ENCODE results near the gene TOP1. TPM values are rescaled to one million over a fixed set of nuclear protein-coding genes. Genes with fewer than 3 reads are reported as not detected.
A peak's percentile ranks its signal among the peaks of the same experiment; 100 is the strongest.

Gene TOP1
- total and polyA plus RNA-seq, 9 of the 15 experiments (the other 6 are each of a cell fraction or from before 2014, with no cell fraction given): 26.4 to 127 (median 39.6) TPM

DNA sequence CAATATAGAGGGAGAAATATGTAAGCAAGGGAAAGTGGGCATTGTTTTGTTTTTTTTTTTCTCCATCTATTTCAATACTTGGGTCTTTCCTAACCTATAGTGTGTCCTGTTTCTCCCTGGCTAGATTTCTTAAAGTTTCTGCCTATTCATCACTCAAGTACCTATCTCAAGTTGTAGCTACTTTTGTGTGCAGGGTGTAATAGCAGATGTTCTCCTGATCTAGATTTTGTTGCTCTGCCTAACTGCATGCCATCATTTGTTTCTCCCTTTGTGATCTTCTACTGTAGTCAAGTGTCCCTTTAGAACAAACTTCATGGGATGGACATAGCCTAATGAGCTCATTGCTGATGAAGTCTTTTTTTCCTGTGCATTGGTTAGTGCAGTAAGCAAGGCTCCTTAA is 45.8 kb downstream of the TOP1 start:
- peak; percentile 42 for FAIRE-seq
- TF ChIP-seq, protein P1, sequence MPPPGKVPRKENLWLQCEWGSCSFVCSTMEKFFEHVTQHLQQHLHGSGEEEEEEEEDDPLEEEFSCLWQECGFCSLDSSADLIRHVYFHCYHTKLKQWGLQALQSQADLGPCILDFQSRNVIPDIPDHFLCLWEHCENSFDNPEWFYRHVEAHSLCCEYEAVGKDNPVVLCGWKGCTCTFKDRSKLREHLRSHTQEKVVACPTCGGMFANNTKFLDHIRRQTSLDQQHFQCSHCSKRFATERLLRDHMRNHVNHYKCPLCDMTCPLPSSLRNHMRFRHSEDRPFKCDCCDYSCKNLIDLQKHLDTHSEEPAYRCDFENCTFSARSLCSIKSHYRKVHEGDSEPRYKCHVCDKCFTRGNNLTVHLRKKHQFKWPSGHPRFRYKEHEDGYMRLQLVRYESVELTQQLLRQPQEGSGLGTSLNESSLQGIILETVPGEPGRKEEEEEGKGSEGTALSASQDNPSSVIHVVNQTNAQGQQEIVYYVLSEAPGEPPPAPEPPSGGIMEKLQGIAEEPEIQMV (tag; conservative IDR thresholded peaks at IDR 0.05; ENCODE audit: low read depth): no peak
- TF ChIP-seq CXXC5 (CRISPR knock-in tag; IDR thresholded peaks at IDR 0.05) (no peak), RAD21 (CRISPR knock-in tag; conservative IDR thresholded peaks at IDR 0.05 in 1 of 2, IDR thresholded peaks at IDR 0.05 in 1 of 2) (peak in 1 of 2 experiments; percentile 5; a peak in 1 of 4 replicates), NR4A1 (CRISPR knock-in tag; IDR thresholded peaks at IDR 0.05) (no peak), NR4A1 (tag; IDR thresholded peaks at IDR 0.05) (no peak), KDM1A (IDR thresholded peaks at IDR 0.05) (peak in 1 of 2 experiments; percentile 44; a peak in 1 of 4 replicates), EHMT2 (IDR thresholded peaks at IDR 0.05) (0 out of 2 replicates have a peak, but pooled peaks have one; percentile 50), MEF2D (tag; conservative IDR thresholded peaks at IDR 0.05; ENCODE audit: low read depth) (no peak), GTF2F1 (IDR thresholded peaks at IDR 0.05; ENCODE audit: low read depth, low read length) (no peak), MYBL2 (IDR thresholded peaks at IDR 0.05; ENCODE audit: low read depth) (no peak), MYBL2 (CRISPR knock-in tag; IDR thresholded peaks at IDR 0.05; ENCODE audit: borderline replicate concordance) (no peak), GATAD2B (IDR thresholded peaks at IDR 0.05; ENCODE audit: borderline replicate concordance) (no peak), ZBED1 (IDR thresholded peaks at IDR 0.05) (no peak)
- TF ChIP-seq, protein P2, sequence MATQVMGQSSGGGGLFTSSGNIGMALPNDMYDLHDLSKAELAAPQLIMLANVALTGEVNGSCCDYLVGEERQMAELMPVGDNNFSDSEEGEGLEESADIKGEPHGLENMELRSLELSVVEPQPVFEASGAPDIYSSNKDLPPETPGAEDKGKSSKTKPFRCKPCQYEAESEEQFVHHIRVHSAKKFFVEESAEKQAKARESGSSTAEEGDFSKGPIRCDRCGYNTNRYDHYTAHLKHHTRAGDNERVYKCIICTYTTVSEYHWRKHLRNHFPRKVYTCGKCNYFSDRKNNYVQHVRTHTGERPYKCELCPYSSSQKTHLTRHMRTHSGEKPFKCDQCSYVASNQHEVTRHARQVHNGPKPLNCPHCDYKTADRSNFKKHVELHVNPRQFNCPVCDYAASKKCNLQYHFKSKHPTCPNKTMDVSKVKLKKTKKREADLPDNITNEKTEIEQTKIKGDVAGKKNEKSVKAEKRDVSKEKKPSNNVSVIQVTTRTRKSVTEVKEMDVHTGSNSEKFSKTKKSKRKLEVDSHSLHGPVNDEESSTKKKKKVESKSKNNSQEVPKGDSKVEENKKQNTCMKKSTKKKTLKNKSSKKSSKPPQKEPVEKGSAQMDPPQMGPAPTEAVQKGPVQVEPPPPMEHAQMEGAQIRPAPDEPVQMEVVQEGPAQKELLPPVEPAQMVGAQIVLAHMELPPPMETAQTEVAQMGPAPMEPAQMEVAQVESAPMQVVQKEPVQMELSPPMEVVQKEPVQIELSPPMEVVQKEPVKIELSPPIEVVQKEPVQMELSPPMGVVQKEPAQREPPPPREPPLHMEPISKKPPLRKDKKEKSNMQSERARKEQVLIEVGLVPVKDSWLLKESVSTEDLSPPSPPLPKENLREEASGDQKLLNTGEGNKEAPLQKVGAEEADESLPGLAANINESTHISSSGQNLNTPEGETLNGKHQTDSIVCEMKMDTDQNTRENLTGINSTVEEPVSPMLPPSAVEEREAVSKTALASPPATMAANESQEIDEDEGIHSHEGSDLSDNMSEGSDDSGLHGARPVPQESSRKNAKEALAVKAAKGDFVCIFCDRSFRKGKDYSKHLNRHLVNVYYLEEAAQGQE (IDR thresholded peaks at IDR 0.05; ENCODE audit: borderline replicate concordance): 0 out of 2 replicates have a peak, but pooled peaks have one; percentile 10
- TF ChIP-seq, protein P2 (CRISPR knock-in tag; IDR thresholded peaks at IDR 0.05; ENCODE audit: low read depth): no peak

More for the DNA sequence above, 45.8 kb downstream of the TOP1 start:
- H3K79me2 ChIP-seq (ENCODE audit: control insufficient read depth, insufficient read depth, low read length): peaks cover 86% of the 10 kb centered on the region
- H3K9me1 ChIP-seq (ENCODE audit: control insufficient read depth, insufficient read depth, low read length): no peaks in the 10 kb centered on the region
- ChIA-PET POLR2A (interaction anchor here (1.0 to 1.7 kb wide), 10 partner anchors 10 to 43 kb away, joined by 3 to 5 read pairs (median 4); no protein-coding TSS in a partner anchor), CTCF (ENCODE audit: low intra/inter-chr PET ratio) (no interaction called here)
- 0 out of 2 replicates have a peak overlapping the region, but pooled peaks have one; percentile 10 for H3K4me2 ChIP-seq (ENCODE audit: insufficient read depth, low read length)
- H3K4me3 ChIP-seq: no peak overlapping the region
- H3K9ac ChIP-seq (ENCODE audit: insufficient read depth in 1 of 2, low read depth in 2 of 2, low read length in 2 of 2): no peak overlapping the region
- in situ Hi-C loops (cut with MboI): no loop called here
- peaks cover 14 to 55% of the 10 kb centered on the region in 2 experiments for H3K4me1 ChIP-seq (replicated peaks in 1 of 2; ENCODE audit: control insufficient read depth in 2 of 2, insufficient read depth in 2 of 2, low read length in 2 of 2)
- no peaks in the 10 kb centered on the region for H3K9me3 ChIP-seq (replicated peaks; ENCODE audit: control insufficient read depth, insufficient read depth, low read depth, low read length)
- H3K36me3 ChIP-seq (ENCODE audit: control insufficient read depth, insufficient read depth, low read length): peaks cover 44% of the 10 kb centered on the region
- BruUV-seq (replicated peaks): no TSS peak
- no peak overlapping the region for H2AFZ ChIP-seq (ENCODE audit: low read depth, low read length)
- H4K20me1 ChIP-seq (replicated peaks; ENCODE audit: control insufficient read depth, insufficient read depth, low read length): peaks cover 4% of the 10 kb centered on the region; the same call in 1 of the 2 replicates
- no peaks in the 10 kb centered on the region for H3K27me3 ChIP-seq (ENCODE audit: control insufficient read depth in 2 of 2, insufficient read depth in 2 of 2, low read length in 2 of 2)
- 0 out of 3 replicates have a peak overlapping the region, but pooled peaks have one; percentile 1 for H3K27ac ChIP-seq (ENCODE audit: extremely low read depth, low read depth, low read length)
- peak in 1 of 4 experiments; percentile 37 for DNase-seq (ENCODE audit: extremely low read depth in 1 of 4, low spot score in 3 of 4)
- intact Hi-C loops (cut with micrococcal nuclease): loop anchor here (5.0 kb wide), 1 partner anchor 42 kb away; no protein-coding TSS in a partner anchor
- ATAC-seq: peak; percentile 32
